Mesendoderm (in vitro differentiated cells): Measurements from ENCODE around the gene GRB10.
A peak's percentile ranks its signal among the peaks of the same experiment; 100 is the strongest.

ENCODE experiments used
- DNase-seq: peaks from one replicate; pipeline ENCODE4 v3.0.0; 2013
- H2AK5ac ChIP-seq: 2 replicates; pipeline ENCODE4 v1.6.1; 2013; ENCODE audit warnings: low read length, inconsistent platforms
- H2BK120ac ChIP-seq: 2 replicates; pipeline ENCODE4 v1.6.1; 2013; ENCODE audit warnings: low read depth, mild to moderate bottlenecking, low read length, moderate library complexity, mixed read lengths
- H2BK15ac ChIP-seq: replicated peaks from 2 replicates; pipeline ENCODE4 v1.6.1; 2013; ENCODE audit warnings: low read depth, mild to moderate bottlenecking, moderate library complexity
- H2BK5ac ChIP-seq: 2 replicates; pipeline ENCODE4 v1.6.1; 2013; ENCODE audit warnings: low read length, inconsistent platforms
- H3K18ac ChIP-seq: 2 replicates; pipeline ENCODE4 v1.6.1; 2013; ENCODE audit warnings: mild to moderate bottlenecking, low read length, mixed read lengths
- H3K23ac ChIP-seq: one replicate; pipeline ENCODE4 v1.6.1; 2013; ENCODE audit warnings: low read length
- H3K27ac ChIP-seq: 2 replicates; pipeline ENCODE4 v1.5.1; 2013; ENCODE audit warnings: low read depth, mild to moderate bottlenecking, inconsistent platforms, low read length, moderate library complexity
- H3K27me3 ChIP-seq: 2 replicates; pipeline ENCODE4 v1.6.1; 2013; ENCODE audit warnings: low read length, control low read depth, mild to moderate bottlenecking, inconsistent platforms; ENCODE audit not compliant: insufficient read depth, poor library complexity
- H3K36me3 ChIP-seq: 2 replicates; pipeline ENCODE4 v1.6.1; 2013; ENCODE audit warnings: low read length, inconsistent platforms; ENCODE audit not compliant: control insufficient read depth, insufficient read depth
- H3K4ac ChIP-seq: one replicate; pipeline ENCODE4 v1.6.1; 2013; ENCODE audit warnings: low read depth, mild to moderate bottlenecking, low read length, moderate library complexity
- H3K4me1 ChIP-seq: 2 replicates; pipeline ENCODE4 v1.6.1; 2013; ENCODE audit warnings: low read depth, low read length, inconsistent platforms; ENCODE audit not compliant: control insufficient read depth
- H3K4me2 ChIP-seq: 2 replicates; pipeline ENCODE4 v1.6.1; 2013; ENCODE audit warnings: low read length
- H3K4me3 ChIP-seq: 2 replicates; pipeline ENCODE4 v1.5.1; 2013; ENCODE audit warnings: mild to moderate bottlenecking, low read length
- H3K56ac ChIP-seq: one replicate; pipeline ENCODE4 v1.6.1; 2013; ENCODE audit warnings: low read length
- H3K79me1 ChIP-seq: 2 replicates; pipeline ENCODE4 v1.6.1; 2013; ENCODE audit warnings: low read length, inconsistent platforms
- H3K79me2 ChIP-seq: 2 replicates; pipeline ENCODE4 v1.6.1; 2013; ENCODE audit warnings: mild to moderate bottlenecking, low read length; ENCODE audit not compliant: control insufficient read depth, insufficient read depth
- H3K9ac ChIP-seq: 2 replicates; pipeline ENCODE4 v1.6.1; 2013; ENCODE audit warnings: low read length, inconsistent platforms
- H4K5ac ChIP-seq: one replicate; pipeline ENCODE4 v1.6.1; 2013; ENCODE audit warnings: low read length
- H4K8ac ChIP-seq: one replicate; pipeline ENCODE4 v1.6.1; 2013; ENCODE audit warnings: low read depth, mild to moderate bottlenecking, control low read depth, low read length, moderate library complexity
- WGBS: extraction: QIAGEN DNeasy Blood & Tissue Kit; methylation state at CpG from one replicate; pipeline ENCODE4 v1.1.7; 2013; ENCODE audit warnings: low lambda C conversion rate, missing lambda C conversion rate; ENCODE audit not compliant: insufficient coverage; ENCODE audit errors: extremely low coverage; 5-methylcytosine and 5-hydroxymethylcytosine counted together

Gene GRB10

GRCh38 chr7:50745835-50746234 lies 36.9 kb downstream of the GRB10 start:
- Histone ChIP-seq H4K5ac (no peak overlapping the region), H3K27ac (no peak overlapping the region), H3K4ac (no peak overlapping the region), H2BK15ac (no peak overlapping the region), H3K56ac (no peak overlapping the region), H3K18ac (no peak overlapping the region), H3K79me1 (peaks cover 37% of the 10 kb centered on the region), H3K4me1 (no peaks in the 10 kb centered on the region), H2BK120ac (no peak overlapping the region), H3K4me2 (no peak overlapping the region), H3K4me3 (no peak overlapping the region), H3K9ac (no peak overlapping the region), H4K8ac (no peak overlapping the region), H3K27me3 (no peaks in the 10 kb centered on the region), H3K79me2 (peaks cover 52% of the 10 kb centered on the region), H2BK5ac (no peak overlapping the region), H3K36me3 (no peaks in the 10 kb centered on the region), H2AK5ac (no peak overlapping the region), H3K23ac (no peak overlapping the region)
- DNase-seq = no peak
- no CpG with 5 or more reads among the region's 2 CpGs for WGBS

- Histone ChIP-seq H3K18ac (no peak overlapping the region), H2BK15ac (no peak overlapping the region), H2AK5ac (no peak overlapping the region), H3K27ac (no peak overlapping the region), H3K27me3 (no peaks in the 10 kb centered on the region), H2BK120ac (no peak overlapping the region), H3K56ac (no peak overlapping the region), H3K4ac (no peak overlapping the region), H3K23ac (no peak overlapping the region), H3K4me3 (no peak overlapping the region), H3K9ac (no peak overlapping the region), H3K79me2 (peaks cover 47% of the 10 kb centered on the region), H3K79me1 (peaks cover 33% of the 10 kb centered on the region), H4K8ac (no peak overlapping the region), H4K5ac (no peak overlapping the region), H3K4me2 (no peak overlapping the region), H3K4me1 (no peaks in the 10 kb centered on the region), H2BK5ac (no peak overlapping the region), H3K36me3 (no peaks in the 10 kb centered on the region)
- no peak for DNase-seq
- WGBS = no CpG with 5 or more reads among the region's 7 CpGs
These were observed 37.4 kb downstream of the GRB10 start for GRCh38 chr7:50745336-50745735.

GRCh38 chr7:50743893-50744292 lies 38.8 kb downstream of the GRB10 start:
- Histone ChIP-seq H4K8ac (no peak overlapping the region), H3K9ac (no peak overlapping the region), H2BK15ac (no peak overlapping the region), H3K4me2 (no peak overlapping the region), H3K27ac (no peak overlapping the region), H3K36me3 (no peaks in the 10 kb centered on the region), H3K27me3 (no peaks in the 10 kb centered on the region), H2AK5ac (no peak overlapping the region), H3K4me1 (peaks cover 2% of the 10 kb centered on the region), H3K79me1 (peaks cover 39% of the 10 kb centered on the region), H3K4ac (no peak overlapping the region), H4K5ac (no peak overlapping the region), H3K79me2 (peaks cover 54% of the 10 kb centered on the region), H3K23ac (no peak overlapping the region), H2BK5ac (no peak overlapping the region), H3K18ac (no peak overlapping the region), H3K56ac (no peak overlapping the region), H2BK120ac (no peak overlapping the region), H3K4me3 (no peak overlapping the region)
- DNase-seq = no peak
- WGBS = no CpG with 5 or more reads among the region's 11 CpGs

- peaks cover 33% of the 10 kb centered on the region for H3K79me1 ChIP-seq
- H2BK5ac ChIP-seq = no peak overlapping the region
- no peak overlapping the region for H3K4me2 ChIP-seq
- no peak overlapping the region for H3K4ac ChIP-seq
- no peak overlapping the region for H3K18ac ChIP-seq
- no peak overlapping the region for H3K56ac ChIP-seq
- H2AK5ac ChIP-seq = no peak overlapping the region
- no peaks in the 10 kb centered on the region for H3K27me3 ChIP-seq
- no peak overlapping the region for H4K8ac ChIP-seq
- no CpG with 5 or more reads among the region's 2 CpGs for WGBS
- H3K36me3 ChIP-seq = no peaks in the 10 kb centered on the region
- no peak overlapping the region for H3K9ac ChIP-seq
- no peak for DNase-seq
- peaks cover 2% of the 10 kb centered on the region for H3K4me1 ChIP-seq
- no peak overlapping the region for H3K4me3 ChIP-seq
- no peak overlapping the region for H3K23ac ChIP-seq
- no peak overlapping the region for H4K5ac ChIP-seq
- H2BK120ac ChIP-seq = no peak overlapping the region
- no peak overlapping the region for H2BK15ac ChIP-seq
- peaks cover 54% of the 10 kb centered on the region for H3K79me2 ChIP-seq
- no peak overlapping the region for H3K27ac ChIP-seq
These were observed 39.7 kb downstream of the GRB10 start for GRCh38 chr7:50743016-50743415.

GRCh38 chr7:50742401-50742800 lies 40.3 kb downstream of the GRB10 start:
- no peaks in the 10 kb centered on the region for H3K36me3 ChIP-seq
- H3K23ac ChIP-seq = no peak overlapping the region
- H3K56ac ChIP-seq = no peak overlapping the region
- H3K4ac ChIP-seq = no peak overlapping the region
- DNase-seq = no peak
- H2BK120ac ChIP-seq = no peak overlapping the region
- H2BK5ac ChIP-seq = no peak overlapping the region
- H4K8ac ChIP-seq = no peak overlapping the region
- H2BK15ac ChIP-seq = no peak overlapping the region
- no peak overlapping the region for H4K5ac ChIP-seq
- no peak overlapping the region for H3K27ac ChIP-seq
- no peak overlapping the region for H3K4me2 ChIP-seq
- H3K9ac ChIP-seq = no peak overlapping the region
- peaks cover 2% of the 10 kb centered on the region for H3K4me1 ChIP-seq
- H3K79me1 ChIP-seq = peaks cover 27% of the 10 kb centered on the region
- H3K18ac ChIP-seq = no peak overlapping the region
- WGBS = no CpG with 5 or more reads among the region's 4 CpGs
- H3K4me3 ChIP-seq = no peak overlapping the region
- H2AK5ac ChIP-seq = no peak overlapping the region
- H3K79me2 ChIP-seq = peaks cover 52% of the 10 kb centered on the region
- H3K27me3 ChIP-seq = no peaks in the 10 kb centered on the region

GRCh38 chr7:50739744-50740435 lies 42.8 kb downstream of the GRB10 start:
- H3K27ac ChIP-seq = no peak overlapping the region
- H3K56ac ChIP-seq = no peak overlapping the region
- H3K18ac ChIP-seq = no peak overlapping the region
- no peak overlapping the region for H3K4me2 ChIP-seq
- H3K27me3 ChIP-seq = no peaks in the 10 kb centered on the region
- no peak overlapping the region for H3K4ac ChIP-seq
- no peak overlapping the region for H2BK120ac ChIP-seq
- peaks cover 57% of the 10 kb centered on the region for H3K79me2 ChIP-seq
- no peak overlapping the region for H3K9ac ChIP-seq
- H4K8ac ChIP-seq = no peak overlapping the region
- WGBS = no CpG with 5 or more reads among the region's 7 CpGs
- H2AK5ac ChIP-seq = no peak overlapping the region
- DNase-seq = peak; percentile 31
- H3K4me3 ChIP-seq = no peak overlapping the region
- no peak overlapping the region for H2BK5ac ChIP-seq
- H3K36me3 ChIP-seq = no peaks in the 10 kb centered on the region
- H2BK15ac ChIP-seq = no peak overlapping the region
- H3K4me1 ChIP-seq = peaks cover 2% of the 10 kb centered on the region
- no peak overlapping the region for H4K5ac ChIP-seq
- no peak overlapping the region for H3K23ac ChIP-seq
- peaks cover 29% of the 10 kb centered on the region for H3K79me1 ChIP-seq
